Naive thymus-derived CD4-positive, alpha-beta T cell (primary cell): ENCODE data around the gene SBF1. TPM values are rescaled to one million over a fixed set of nuclear protein-coding genes. Genes with fewer than 3 reads are reported as not detected.

ENCODE experiments used
- ATAC-seq: fragments of 150-1000 bp; cut with Tn5 transposase; 2 replicates; pipeline ENCODE4 v1.10.0; 2021; ENCODE audit warnings: mild to moderate bottlenecking, moderate library complexity
- CTCF ChIA-PET: fragments of 350-600 bp; sonication (Branson Sonifier 250); formaldehyde crosslinking; loops from one replicate; lab custom pipeline; 2021; ENCODE audit warnings: antibody characterized with exemption; lab: Charles Lee
- POLR2A ChIA-PET: fragments of 350-600 bp; sonication (Branson Sonifier 250); formaldehyde crosslinking; loops from one replicate; lab custom pipeline; 2021; ENCODE audit warnings: antibody characterized with exemption, inconsistent platforms; lab: Charles Lee
- DNase-seq, 9 donors: peaks; one replicate each; pipeline versions ENCODE4 v3.0.0 to v3.0.0-alpha.2; 2020 to 2022; ENCODE audit warnings: mixed read lengths in 1 of 9
- H3K27ac ChIP-seq: one replicate; pipeline ENCODE4 v1.7.0; 2013; ENCODE audit warnings: mild to moderate bottlenecking, low read depth, low read length, moderate library complexity
- H3K27me3 ChIP-seq, 2 donors: one replicate each; pipeline ENCODE4 v1.7.0; 2013; ENCODE audit warnings: low read length in 2 of 2, mild to moderate bottlenecking in 2 of 2, moderate library complexity in 2 of 2; ENCODE audit not compliant: control insufficient read depth in 2 of 2, insufficient read depth in 2 of 2
- H3K36me3 ChIP-seq, 3 experiments: 1 replicate in 2 of 3; 2 replicates in 1 of 3; pipeline ENCODE4 v1.7.0; 2013; ENCODE audit warnings: low read length in 3 of 3, mild to moderate bottlenecking in 3 of 3, moderate library complexity in 1 of 3; ENCODE audit not compliant: insufficient read depth in 3 of 3, control insufficient read depth in 2 of 3
- H3K4me1 ChIP-seq, 2 donors: one replicate each; pipeline ENCODE4 v1.7.0; 2013; ENCODE audit warnings: low read length in 2 of 2, mild to moderate bottlenecking in 2 of 2, moderate library complexity in 1 of 2; ENCODE audit not compliant: control insufficient read depth in 2 of 2, insufficient read depth in 2 of 2
- H3K4me3 ChIP-seq: 2 replicates; pipeline ENCODE4 v1.7.0; 2013; ENCODE audit warnings: mild to moderate bottlenecking, low read length
- H3K9me3 ChIP-seq, 3 experiments: 1 replicate in 2 of 3; 2 replicates in 1 of 3; pipeline ENCODE4 v1.7.0; 2013; ENCODE audit warnings: low read length in 3 of 3; ENCODE audit not compliant: control insufficient read depth in 2 of 3
- H3K27ac Mint-ChIP-seq, 9 donors: one replicate each; pipeline ENCODE4 v1.8.0; 2020 to 2022; ENCODE audit warnings: mixed read lengths in 9 of 9, mild to moderate bottlenecking in 8 of 9, moderate library complexity in 5 of 9, inconsistent platforms in 2 of 9
- H3K27me3 Mint-ChIP-seq, 5 donors: one replicate each; pipeline ENCODE4 v1.8.0; 2021 to 2022; ENCODE audit warnings: mixed read lengths in 5 of 5, mild to moderate bottlenecking in 1 of 5
- H3K36me3 Mint-ChIP-seq, 5 donors: one replicate each; pipeline ENCODE4 v1.8.0; 2020 to 2022; ENCODE audit warnings: mixed read lengths in 5 of 5, mild to moderate bottlenecking in 3 of 5, inconsistent platforms in 1 of 5
- H3K4me1 Mint-ChIP-seq, 7 donors: one replicate each; pipeline ENCODE4 v1.8.0; 2020 to 2022; ENCODE audit warnings: mixed read lengths in 7 of 7, mild to moderate bottlenecking in 3 of 7, inconsistent platforms in 1 of 7
- H3K4me3 Mint-ChIP-seq, 10 donors: one replicate each; pipeline ENCODE4 v1.8.0; 2020 to 2022; ENCODE audit warnings: mild to moderate bottlenecking in 10 of 10, mixed read lengths in 10 of 10, moderate library complexity in 6 of 10, inconsistent platforms in 2 of 10
- H3K9me3 Mint-ChIP-seq, 11 donors: one replicate each; pipeline ENCODE4 v1.8.0; 2020 to 2022; ENCODE audit warnings: mixed read lengths in 11 of 11, mild to moderate bottlenecking in 4 of 11, inconsistent platforms in 1 of 11, moderate library complexity in 1 of 11
- intact Hi-C, 2 donors: fragments of 100-400 bp; cut with micrococcal nuclease; formaldehyde crosslinking; loops; one replicate each; pipeline ENCODE4 v1.15.1; 2023
- polyA plus RNA-seq, 2 donors: library from polyadenylated mRNA; unstranded; fragments of 300-500 nt; fragmentation: Illumina TruSeq; gene quantifications; one replicate each; pipeline ENCODE4 v1.2.3, GENCODE V29; 2021
- total RNA-seq, 6 experiments: library from RNA in 5 of 6; stranded (reverse) in 5 of 6; gene quantifications; 1 replicate in 5 of 6; 2 replicates in 1 of 6; pipeline ENCODE4 v1.2.3 and lab custom pipeline; 2021 to 2026

The SBF1 gene
- total and polyA plus RNA-seq, 7 experiments from 2014 or later = 15.2 to 209 (median 170) TPM

GRCh38 chr22:50438305-50439275, 36.2 kb downstream of the SBF1 start:
- no peak overlapping the region for H3K4me3 Mint-ChIP-seq
- peaks cover 0 to 3% (median 3%) of the 10 kb centered on the region in 5 donors for H3K36me3 Mint-ChIP-seq
- H3K4me1 Mint-ChIP-seq = peaks cover 0 to 7% (median 6%) of the 10 kb centered on the region in 7 donors
- peak overlapping the region in 2 of 9 donors; percentile 43 to 71 for H3K27ac Mint-ChIP-seq
- H3K4me1 ChIP-seq = no peaks in the 10 kb centered on the region
- DNase-seq (peak in 1 of 9 donors; percentile 6), ATAC-seq (no peak)
- H3K36me3 ChIP-seq = peaks cover 0 to 83% (median 25%) of the 10 kb centered on the region in 3 experiments
- intact Hi-C loops = no loop called here
- no peak overlapping the region for H3K4me3 ChIP-seq
- H3K27me3 ChIP-seq = no peaks in the 10 kb centered on the region
- POLR2A ChIA-PET = interaction anchor here (0.6 to 1.2 kb wide), 2 partner anchors 31 to 383 kb away, joined by 3 read pairs; no protein-coding TSS in a partner anchor
- H3K27ac ChIP-seq = no peak overlapping the region
- CTCF ChIA-PET = no interaction called here
- H3K9me3 Mint-ChIP-seq = no peaks in the 10 kb centered on the region
- H3K27me3 Mint-ChIP-seq = no peaks in the 10 kb centered on the region
- no peaks in the 10 kb centered on the region for H3K9me3 ChIP-seq

GRCh38 chr22:50437511-50438304, 37.1 kb downstream of the SBF1 start:
- no peak overlapping the region for H3K4me3 Mint-ChIP-seq

GRCh38 chr22:50436841-50437341, 37.9 kb downstream of the SBF1 start:
- ATAC-seq (no peak), DNase-seq (peak in 1 of 9 donors; percentile 5)
- H3K27me3 Mint-ChIP-seq = no peaks in the 10 kb centered on the region
- no peaks in the 10 kb centered on the region for H3K9me3 Mint-ChIP-seq
- Histone ChIP-seq H3K36me3 (peaks cover 0 to 83% (median 32%) of the 10 kb centered on the region in 3 experiments), H3K27me3 (no peaks in the 10 kb centered on the region), H3K4me3 (no peak overlapping the region), H3K9me3 (no peaks in the 10 kb centered on the region), H3K4me1 (no peaks in the 10 kb centered on the region), H3K27ac (no peak overlapping the region)
- peaks cover 0 to 3% (median 0%) of the 10 kb centered on the region in 5 donors for H3K36me3 Mint-ChIP-seq
- ChIA-PET POLR2A (interaction anchor here (0.6 kb wide), 1 partner anchor 15 kb away, joined by 3 read pairs; no protein-coding TSS in a partner anchor), CTCF (no interaction called here)
- H3K4me1 Mint-ChIP-seq = peaks cover 0 to 3% (median 0%) of the 10 kb centered on the region in 7 donors
- intact Hi-C loops = no loop called here
- H3K4me3 Mint-ChIP-seq = no peak overlapping the region
- H3K27ac Mint-ChIP-seq = no peak overlapping the region

More at GRCh38 chr22:50437511-50438304, 37.1 kb downstream of the SBF1 start:
- no peak overlapping the region for H3K4me3 ChIP-seq
- H3K9me3 ChIP-seq = no peaks in the 10 kb centered on the region
- Mint-ChIP-seq H3K36me3 (peaks cover 0 to 3% (median 0%) of the 10 kb centered on the region in 5 donors), H3K27me3 (no peaks in the 10 kb centered on the region), H3K27ac (peak overlapping the region in 1 of 9 donors; percentile 43), H3K4me1 (peaks cover 0 to 3% (median 0%) of the 10 kb centered on the region in 7 donors), H3K9me3 (no peaks in the 10 kb centered on the region)
- POLR2A ChIA-PET = interaction anchor here (0.6 to 1.2 kb wide), 2 partner anchors 14 to 32 kb away, joined by 3 read pairs; no protein-coding TSS in a partner anchor
- ATAC-seq (no peak), DNase-seq (peak in 1 of 9 donors; percentile 5)
- peaks cover 0 to 79% (median 25%) of the 10 kb centered on the region in 3 experiments for H3K36me3 ChIP-seq
- H3K27ac ChIP-seq = no peak overlapping the region
- CTCF ChIA-PET = no interaction called here
- H3K27me3 ChIP-seq = no peaks in the 10 kb centered on the region
- intact Hi-C loops = no loop called here
- H3K4me1 ChIP-seq = no peaks in the 10 kb centered on the region

- peak in 1 of 9 donors; percentile 6 for DNase-seq
Observed at GRCh38 chr22:50436015-50436830, 38.6 kb downstream of the SBF1 start.

GRCh38 chr22:50435291-50436014, 39.4 kb downstream of the SBF1 start:
- Mint-ChIP-seq H3K4me1 (peaks cover 0 to 3% (median 0%) of the 10 kb centered on the region in 7 donors), H3K9me3 (no peaks in the 10 kb centered on the region), H3K36me3 (peaks cover 0 to 9% (median 4%) of the 10 kb centered on the region in 5 donors), H3K4me3 (no peak overlapping the region), H3K27ac (peak overlapping the region in 2 of 9 donors; percentile 41 to 65), H3K27me3 (no peaks in the 10 kb centered on the region)
- no peak for DNase-seq
- CTCF ChIA-PET = no interaction called here
- Histone ChIP-seq H3K36me3 (peaks cover 0 to 81% (median 36%) of the 10 kb centered on the region in 3 experiments), H3K9me3 (no peaks in the 10 kb centered on the region), H3K27ac (no peak overlapping the region), H3K4me1 (no peaks in the 10 kb centered on the region), H3K4me3 (no peak overlapping the region), H3K27me3 (no peaks in the 10 kb centered on the region)
- POLR2A ChIA-PET = interaction anchor here (0.7 kb wide), 1 partner anchor 10 kb away, joined by 3 read pairs; no protein-coding TSS in a partner anchor
- ATAC-seq = no peak
- intact Hi-C loops = no loop called here

More at GRCh38 chr22:50436015-50436830, 38.6 kb downstream of the SBF1 start:
- Mint-ChIP-seq H3K9me3 (no peaks in the 10 kb centered on the region), H3K27me3 (no peaks in the 10 kb centered on the region), H3K4me1 (peaks cover 0 to 3% (median 0%) of the 10 kb centered on the region in 7 donors), H3K4me3 (no peak overlapping the region), H3K36me3 (peaks cover 0 to 9% (median 4%) of the 10 kb centered on the region in 5 donors), H3K27ac (no peak overlapping the region)
- intact Hi-C loops = no loop called here
- ChIA-PET POLR2A (no interaction called here), CTCF (no interaction called here)
- ATAC-seq = no peak
- Histone ChIP-seq H3K4me1 (no peaks in the 10 kb centered on the region), H3K27ac (no peak overlapping the region), H3K4me3 (no peak overlapping the region), H3K36me3 (peaks cover 0 to 83% (median 32%) of the 10 kb centered on the region in 3 experiments), H3K27me3 (no peaks in the 10 kb centered on the region), H3K9me3 (no peaks in the 10 kb centered on the region)
